Duodenal mucosa (tissue), 2 donors: Measurements from ENCODE around the gene DOK4.

Experiments used
- H3K27ac ChIP-seq: one replicate; pipeline ENCODE4 v1.7.0; 2013; ENCODE audit warnings: low read depth, low read length
- H3K27me3 ChIP-seq, 2 donors: one replicate each; pipeline ENCODE4 v1.7.0; 2013; ENCODE audit warnings: low read length in 2 of 2, control low read depth in 1 of 2; ENCODE audit not compliant: insufficient read depth in 2 of 2, control insufficient read depth in 1 of 2
- H3K36me3 ChIP-seq, 2 donors: one replicate each; pipeline ENCODE4 v1.7.0; 2013; ENCODE audit warnings: low read length in 2 of 2, control low read depth in 1 of 2; ENCODE audit not compliant: insufficient read depth in 2 of 2, control insufficient read depth in 1 of 2
- H3K4me1 ChIP-seq, 2 donors: one replicate each; pipeline ENCODE4 v1.7.0; 2013; ENCODE audit warnings: low read length in 2 of 2, control low read depth in 1 of 2; ENCODE audit not compliant: insufficient read depth in 2 of 2, control insufficient read depth in 1 of 2
- H3K4me3 ChIP-seq, 2 donors: one replicate each; pipeline ENCODE4 v1.7.0; 2013; ENCODE audit warnings: low read length in 2 of 2, low read depth in 1 of 2
- H3K9ac ChIP-seq, 2 donors: one replicate each; pipeline ENCODE4 v1.7.0; 2013; ENCODE audit warnings: low read length in 2 of 2, low read depth in 1 of 2
- H3K9me3 ChIP-seq, 2 donors: one replicate each; pipeline ENCODE4 v1.7.0; 2013; ENCODE audit warnings: low read length in 2 of 2, control low read depth in 1 of 2; ENCODE audit not compliant: control insufficient read depth in 1 of 2

The DOK4 gene

GRCh38 chr16:57485091-57485915, 990 bp downstream of the DOK4 start:
- H3K27ac ChIP-seq: no peak overlapping the region

GRCh38 chr16:57484515-57485005, 1.7 kb downstream of the DOK4 start:
- H3K27ac ChIP-seq: no peak overlapping the region
- peak overlapping the region; percentile 75 to 80 for H3K4me3 ChIP-seq
- H3K4me1 ChIP-seq: peaks cover 39 to 40% of the 10 kb centered on the region in 2 donors
- no peaks in the 10 kb centered on the region for H3K27me3 ChIP-seq
- H3K9me3 ChIP-seq: no peaks in the 10 kb centered on the region
- H3K9ac ChIP-seq: peak overlapping the region; percentile 60 to 80
- no peaks in the 10 kb centered on the region for H3K36me3 ChIP-seq

More at GRCh38 chr16:57485091-57485915, 990 bp downstream of the DOK4 start:
- Histone ChIP-seq H3K36me3 (no peaks in the 10 kb centered on the region), H3K27me3 (no peaks in the 10 kb centered on the region), H3K9ac (peak overlapping the region; percentile 60 to 80), H3K9me3 (no peaks in the 10 kb centered on the region), H3K4me3 (peak overlapping the region; percentile 75 to 80), H3K4me1 (peaks cover 32 to 35% of the 10 kb centered on the region in 2 donors)

GRCh38 chr16:57483725-57484514, 2.4 kb downstream of the DOK4 start:
- H3K9ac ChIP-seq: peak overlapping the region; percentile 18 to 26
- H3K27ac ChIP-seq: no peak overlapping the region
- H3K27me3 ChIP-seq: no peaks in the 10 kb centered on the region
- peaks cover 44 to 45% of the 10 kb centered on the region in 2 donors for H3K4me1 ChIP-seq
- no peaks in the 10 kb centered on the region for H3K9me3 ChIP-seq
- no peaks in the 10 kb centered on the region for H3K36me3 ChIP-seq
- H3K4me3 ChIP-seq: peak overlapping the region; percentile 21 to 75

GRCh38 chr16:57482845-57483545, 3.3 kb downstream of the DOK4 start:
- Histone ChIP-seq H3K27me3 (no peaks in the 10 kb centered on the region), H3K27ac (no peak overlapping the region), H3K9me3 (no peaks in the 10 kb centered on the region), H3K4me1 (peaks cover 53% of the 10 kb centered on the region in 2 donors), H3K4me3 (no peak overlapping the region), H3K36me3 (peaks cover under 1 to 3% of the 10 kb centered on the region in 2 donors), H3K9ac (no peak overlapping the region)

- H3K4me3 ChIP-seq: no peak overlapping the region
- no peak overlapping the region for H3K9ac ChIP-seq
- H3K27me3 ChIP-seq: no peaks in the 10 kb centered on the region
- no peak overlapping the region for H3K27ac ChIP-seq
- H3K4me1 ChIP-seq: peaks cover 53 to 56% of the 10 kb centered on the region in 2 donors
- no peaks in the 10 kb centered on the region for H3K9me3 ChIP-seq
- peaks cover 3 to 6% of the 10 kb centered on the region in 2 donors for H3K36me3 ChIP-seq
These were observed 4.9 kb downstream of the DOK4 start for GRCh38 chr16:57481421-57481820.

GRCh38 chr16:57480754-57481230, 5.5 kb downstream of the DOK4 start:
- Histone ChIP-seq H3K9ac (peak overlapping the region in 1 of 2 donors; percentile 35), H3K4me3 (peak overlapping the region in 1 of 2 donors; percentile 35), H3K36me3 (peaks cover 6 to 11% of the 10 kb centered on the region in 2 donors), H3K9me3 (no peaks in the 10 kb centered on the region), H3K27ac (peak overlapping the region; percentile 41), H3K27me3 (no peaks in the 10 kb centered on the region), H3K4me1 (peaks cover 56 to 61% of the 10 kb centered on the region in 2 donors)

GRCh38 chr16:57479976-57480753, 6.1 kb downstream of the DOK4 start:
- Histone ChIP-seq H3K36me3 (peaks cover 7 to 14% of the 10 kb centered on the region in 2 donors), H3K9ac (peak overlapping the region; percentile 35 to 36), H3K4me3 (peak overlapping the region; percentile 73 to 74), H3K4me1 (peaks cover 50 to 61% of the 10 kb centered on the region in 2 donors), H3K9me3 (no peaks in the 10 kb centered on the region), H3K27ac (peak overlapping the region; percentile 41), H3K27me3 (no peaks in the 10 kb centered on the region)

GRCh38 chr16:57479205-57479975, 6.9 kb downstream of the DOK4 start:
- H3K4me3 ChIP-seq: peak overlapping the region; percentile 73 to 74
- H3K27me3 ChIP-seq: no peaks in the 10 kb centered on the region
- H3K4me1 ChIP-seq: peaks cover 42 to 53% of the 10 kb centered on the region in 2 donors
- no peak overlapping the region for H3K27ac ChIP-seq
- H3K9me3 ChIP-seq: no peaks in the 10 kb centered on the region
- peak overlapping the region; percentile 36 to 54 for H3K9ac ChIP-seq
- H3K36me3 ChIP-seq: peaks cover 11 to 20% of the 10 kb centered on the region in 2 donors
